Measurements from ENCODE around the gene HADHA. TPM values are rescaled to one million over a fixed set of nuclear protein-coding genes. Genes with fewer than 3 reads are reported as not detected.

The HADHA gene
- total RNA-seq, 6 experiments from 2014 or later: 115 to 246 (median 160) TPM

DNA sequence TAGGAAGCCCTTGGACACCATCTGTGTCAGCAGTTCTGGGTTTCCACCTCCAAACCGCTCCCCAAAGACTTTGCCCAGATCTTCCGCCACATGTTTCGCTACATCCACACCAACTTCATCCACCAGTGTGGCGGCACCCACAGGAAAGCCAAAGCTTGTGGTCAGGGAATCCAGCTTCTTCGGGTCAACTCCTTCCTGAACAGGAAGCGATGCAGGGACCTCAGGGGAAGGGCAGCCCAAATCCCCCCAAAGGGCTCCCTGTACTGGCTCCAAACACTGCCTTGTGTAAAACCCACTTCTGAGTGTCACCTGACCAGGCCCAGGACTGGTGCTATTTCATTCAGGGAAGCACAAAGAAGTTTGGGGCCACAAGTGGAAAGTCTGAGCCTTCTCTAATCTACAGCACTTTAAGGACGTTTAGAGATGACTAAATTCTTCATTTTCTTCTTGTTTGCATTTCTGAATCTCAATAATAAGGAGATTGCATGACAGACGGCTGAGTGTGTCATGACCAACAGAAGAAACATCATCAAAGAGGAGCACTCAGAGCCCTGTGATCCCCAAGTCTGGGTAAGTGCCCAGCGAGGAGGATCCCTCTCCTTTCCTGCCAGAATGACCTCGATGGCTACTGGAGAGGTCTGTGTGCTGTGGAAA is 50.7 kb downstream of the HADHA start:
- ATAC-seq (no peak), DNase-seq (no peak)
- intact Hi-C loops (cut with DNase I): no loop called here
- H3K4me1 ChIP-seq: no peaks in the 10 kb centered on the region
- H3K9me3 ChIP-seq: no peaks in the 10 kb centered on the region
- H3K27me3 ChIP-seq: no peaks in the 10 kb centered on the region
- TF ChIP-seq, protein P1, sequence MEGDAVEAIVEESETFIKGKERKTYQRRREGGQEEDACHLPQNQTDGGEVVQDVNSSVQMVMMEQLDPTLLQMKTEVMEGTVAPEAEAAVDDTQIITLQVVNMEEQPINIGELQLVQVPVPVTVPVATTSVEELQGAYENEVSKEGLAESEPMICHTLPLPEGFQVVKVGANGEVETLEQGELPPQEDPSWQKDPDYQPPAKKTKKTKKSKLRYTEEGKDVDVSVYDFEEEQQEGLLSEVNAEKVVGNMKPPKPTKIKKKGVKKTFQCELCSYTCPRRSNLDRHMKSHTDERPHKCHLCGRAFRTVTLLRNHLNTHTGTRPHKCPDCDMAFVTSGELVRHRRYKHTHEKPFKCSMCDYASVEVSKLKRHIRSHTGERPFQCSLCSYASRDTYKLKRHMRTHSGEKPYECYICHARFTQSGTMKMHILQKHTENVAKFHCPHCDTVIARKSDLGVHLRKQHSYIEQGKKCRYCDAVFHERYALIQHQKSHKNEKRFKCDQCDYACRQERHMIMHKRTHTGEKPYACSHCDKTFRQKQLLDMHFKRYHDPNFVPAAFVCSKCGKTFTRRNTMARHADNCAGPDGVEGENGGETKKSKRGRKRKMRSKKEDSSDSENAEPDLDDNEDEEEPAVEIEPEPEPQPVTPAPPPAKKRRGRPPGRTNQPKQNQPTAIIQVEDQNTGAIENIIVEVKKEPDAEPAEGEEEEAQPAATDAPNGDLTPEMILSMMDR (IDR thresholded peaks at IDR 0.05): no peak
- TF ChIP-seq POLR2A (IDR thresholded peaks at IDR 0.05): no peak
- no peak overlapping the region for H3K27ac ChIP-seq
- 90% methylated on average over 7 of the region's 10 CpGs for WGBS (ENCODE audit: insufficient coverage, low coverage, low lambda C conversion rate, missing lambda C conversion rate)
- H3K4me3 ChIP-seq: no peak overlapping the region
- peaks cover 0 to 74% (median 49%) of the 10 kb centered on the region in 4 donors for H3K36me3 ChIP-seq

DNA sequence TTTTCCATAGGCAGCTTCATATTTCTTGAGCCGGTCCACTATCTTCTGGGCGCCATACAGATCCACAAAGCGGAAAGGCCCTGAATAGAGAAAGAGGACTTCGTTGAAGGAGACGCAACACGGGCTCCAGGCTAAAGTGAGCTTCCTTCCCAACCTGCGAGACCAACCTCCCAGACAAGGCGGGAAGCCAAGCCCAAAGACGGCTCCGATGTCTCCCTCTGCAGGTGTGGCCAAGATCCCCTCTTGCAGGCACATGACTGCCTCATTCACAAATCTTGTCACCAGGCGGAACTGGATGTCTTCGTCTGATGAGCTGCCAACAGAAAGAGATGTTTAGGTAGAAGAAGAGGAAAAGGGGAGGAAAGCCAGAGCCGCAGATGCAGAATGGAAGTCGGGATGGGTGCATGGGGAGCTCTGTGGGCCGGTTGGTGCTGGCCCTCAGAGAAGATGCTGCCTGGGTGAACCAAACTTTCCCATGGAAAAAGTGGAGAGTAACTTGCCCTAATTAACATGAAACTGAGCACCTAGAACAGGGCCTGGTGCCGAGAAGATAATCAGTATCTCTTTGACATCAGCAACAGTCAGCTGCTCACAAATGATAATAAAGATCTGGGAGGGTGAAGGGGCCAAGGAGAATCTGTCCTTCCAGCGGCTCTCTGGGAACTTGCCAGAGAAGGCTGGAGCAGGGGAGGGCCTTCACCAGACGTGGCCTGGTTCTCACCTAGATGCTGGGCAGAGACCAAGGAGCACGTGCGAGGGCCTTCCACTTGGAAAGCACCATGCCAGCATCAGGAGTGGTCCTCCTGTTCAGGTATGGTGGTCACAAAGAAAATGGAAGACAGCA is 52.9 kb downstream of the HADHA start:
- TF ChIP-seq, protein P1 (IDR thresholded peaks at IDR 0.05): no peak
- no peak for TF ChIP-seq POLR2A (IDR thresholded peaks at IDR 0.05)
- H3K27me3 ChIP-seq: no peaks in the 10 kb centered on the region
- 91% methylated on average over 16 of the region's 20 CpGs for WGBS (ENCODE audit: insufficient coverage, low coverage, low lambda C conversion rate, missing lambda C conversion rate)
- ATAC-seq (no peak), DNase-seq (no peak)
- intact Hi-C loops (cut with DNase I): no loop called here
- peaks cover 0 to 53% (median 33%) of the 10 kb centered on the region in 4 donors for H3K36me3 ChIP-seq
- H3K4me1 ChIP-seq: no peaks in the 10 kb centered on the region
- no peak overlapping the region for H3K4me3 ChIP-seq
- H3K27ac ChIP-seq: no peak overlapping the region
- no peaks in the 10 kb centered on the region for H3K9me3 ChIP-seq

DNA sequence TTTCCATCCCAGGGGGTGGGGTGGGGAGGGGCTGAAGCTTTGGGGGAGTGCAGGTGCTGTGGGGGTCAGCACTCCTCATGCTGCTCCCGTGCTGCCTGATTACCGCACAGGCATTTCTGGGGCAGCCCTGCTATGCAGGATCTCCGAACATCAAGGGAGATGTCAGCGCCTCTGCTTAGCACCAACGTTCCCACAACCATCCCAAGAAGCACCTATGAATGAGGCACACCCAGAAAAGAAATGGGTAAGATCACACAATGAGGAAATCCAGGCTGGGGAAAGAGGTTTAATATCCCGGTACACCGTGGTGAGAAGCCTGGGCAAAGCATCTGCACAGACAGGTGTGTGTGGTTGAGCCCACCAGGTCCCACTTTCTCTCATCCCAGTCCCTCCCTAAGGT is 54.1 kb downstream of the HADHA start:
- DNase-seq: no peak
- Histone ChIP-seq H3K36me3 (peaks cover 0 to 42% (median 28%) of the 10 kb centered on the region in 4 donors), H3K27me3 (no peaks in the 10 kb centered on the region), H3K4me1 (no peaks in the 10 kb centered on the region), H3K9me3 (no peaks in the 10 kb centered on the region), H3K4me3 (no peak overlapping the region), H3K27ac (no peak overlapping the region)
- intact Hi-C loops (cut with DNase I): no loop called here
- TF ChIP-seq, protein P1 (IDR thresholded peaks at IDR 0.05): no peak
- WGBS (ENCODE audit: insufficient coverage, low coverage, low lambda C conversion rate, missing lambda C conversion rate): no CpG with 5 or more reads among the region's 7 CpGs
- no peak for ATAC-seq

DNA sequence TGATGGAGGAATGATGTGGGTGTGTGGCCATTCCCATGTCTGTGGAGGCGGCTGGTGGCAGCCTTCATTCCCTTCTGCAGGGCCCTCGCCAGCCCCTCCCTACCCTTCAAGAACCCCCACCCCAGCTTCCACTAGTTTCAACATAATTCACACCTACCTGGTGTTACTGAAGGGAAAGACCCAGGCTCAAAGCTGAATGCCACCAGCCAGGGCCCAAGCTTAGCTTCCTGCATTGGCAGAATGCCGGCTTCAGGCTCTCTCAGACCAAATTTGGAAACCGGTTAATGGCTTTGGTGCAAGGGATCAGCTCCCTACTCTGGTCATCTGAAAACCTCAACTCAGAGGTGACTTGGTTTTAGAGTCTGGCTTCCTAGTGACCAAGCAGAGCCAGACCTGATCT is 54.7 kb downstream of the HADHA start:
- WGBS (ENCODE audit: insufficient coverage, low coverage, low lambda C conversion rate, missing lambda C conversion rate): 80% methylated on average over 1 of the region's 4 CpGs
- H3K36me3 ChIP-seq: peaks cover 0 to 37% (median 23%) of the 10 kb centered on the region in 4 donors
- no peak overlapping the region for H3K27ac ChIP-seq
- TF ChIP-seq, protein P1 (IDR thresholded peaks at IDR 0.05): no peak
- TF ChIP-seq POLR2A (IDR thresholded peaks at IDR 0.05): no peak
- no peaks in the 10 kb centered on the region for H3K27me3 ChIP-seq
- DNase-seq (no peak), ATAC-seq (no peak)
- no peak overlapping the region for H3K4me3 ChIP-seq
- no peaks in the 10 kb centered on the region for H3K4me1 ChIP-seq
- H3K9me3 ChIP-seq: no peaks in the 10 kb centered on the region
- intact Hi-C loops (cut with DNase I): no loop called here
